Spinal cord (tissue), 10 donors: Measurements from ENCODE around the gene CCNL1. TPM values are rescaled to one million over a fixed set of nuclear protein-coding genes. Genes with fewer than 3 reads are reported as not detected.
A peak's percentile ranks its signal among the peaks of the same experiment; 100 is the strongest.

Experiments
- DNase-seq, 6 donors: peaks; one replicate each; pipeline versions ENCODE4 v3.0.0 to v3.0.0-alpha.2; 2013 to 2015; ENCODE audit warnings: low spot score in 6 of 6, low read depth in 4 of 6
- H3K27ac ChIP-seq: one replicate; pipeline ENCODE4 v1.5.1; 2013; ENCODE audit warnings: low read depth, low read length, control low read depth
- H3K27me3 ChIP-seq: one replicate; pipeline ENCODE4 v1.6.1; 2013; ENCODE audit warnings: low read length; ENCODE audit not compliant: control insufficient read depth, insufficient read depth
- H3K36me3 ChIP-seq: one replicate; pipeline ENCODE4 v1.6.1; 2013; ENCODE audit warnings: low read length; ENCODE audit not compliant: control insufficient read depth, insufficient read depth
- H3K4me1 ChIP-seq: one replicate; pipeline ENCODE4 v1.6.1; 2013; ENCODE audit warnings: low read length; ENCODE audit not compliant: control insufficient read depth, insufficient read depth
- H3K4me3 ChIP-seq: one replicate; pipeline ENCODE4 v1.5.1; 2013; ENCODE audit warnings: low read depth, low read length, control low read depth
- H3K9me3 ChIP-seq: one replicate; pipeline ENCODE4 v1.6.1; 2013; ENCODE audit warnings: low read length; ENCODE audit not compliant: control insufficient read depth, insufficient read depth
- WGBS: methylation state at CpG from one replicate; pipeline ENCODE4 v1.1.5; 2013; ENCODE audit warnings: missing lambda C conversion rate; ENCODE audit not compliant: insufficient coverage; 5-methylcytosine and 5-hydroxymethylcytosine counted together
- polyA plus RNA-seq, 2 donors: library from polyadenylated mRNA; unstranded; fragments of 120-200 nt; gene quantifications; one replicate each; pipeline ENCODE4 v1.2.1, GENCODE V29; 2013; ENCODE audit not compliant: insufficient read length in 2 of 2
- total RNA-seq, 2 donors: library from RNA; depleted of rRNA in 1 of 2; stranded (reverse); fragments of 120-200 nt in 1 of 2; fragments of >200 nt in 1 of 2; gene quantifications; one replicate each; pipeline versions ENCODE4 v1.2.3 to v1.2.4, GENCODE V29; 2013 to 2014
- donor health status: healthy.

The CCNL1 gene
- total and polyA plus RNA-seq, 4 donors, result 70.0 to 154 (median 117) TPM

DNA sequence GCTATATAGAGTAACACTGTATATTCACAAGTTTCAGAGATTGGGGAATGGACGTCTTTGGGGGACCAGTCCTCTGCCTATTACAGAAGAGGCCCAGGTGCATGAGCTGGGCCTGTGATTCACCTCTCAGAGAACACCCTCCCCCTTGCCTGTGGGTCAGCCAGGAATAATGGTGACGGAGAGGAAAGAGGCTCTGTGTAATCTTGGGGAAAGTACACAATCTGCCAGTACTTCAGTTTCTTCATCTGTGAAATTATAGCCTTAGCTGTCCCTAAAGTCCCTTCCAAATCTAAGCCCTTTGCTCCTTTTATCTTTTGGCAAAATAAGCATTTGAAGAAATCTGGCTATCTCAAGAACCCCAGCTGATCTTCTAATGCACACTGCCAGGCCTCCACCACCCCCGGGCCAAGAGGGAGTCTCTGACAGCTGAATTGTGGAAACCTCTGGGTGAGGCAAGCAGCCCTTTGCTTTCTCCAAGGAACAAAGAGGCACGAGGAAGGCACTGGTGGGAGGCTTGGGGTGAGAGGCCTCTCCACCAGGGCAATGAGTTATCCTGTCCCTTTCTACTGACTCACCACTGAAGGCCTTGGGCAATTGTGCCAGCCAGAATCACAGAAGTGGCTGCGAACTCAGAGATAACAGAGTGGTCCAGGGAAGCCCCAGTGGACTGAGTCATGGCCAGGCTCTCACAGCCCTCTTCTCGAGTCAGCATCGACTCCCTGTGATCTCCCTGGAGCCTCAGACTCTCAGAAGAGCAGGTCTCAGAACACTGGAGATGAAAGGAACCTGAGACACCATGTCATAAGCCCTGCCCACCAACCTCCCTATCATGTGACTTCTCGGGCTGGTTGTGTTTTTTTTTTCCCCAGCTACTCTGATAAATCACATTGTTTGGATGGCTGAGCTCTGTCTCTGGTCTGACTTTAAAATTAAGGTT lies 31.8 kb downstream of the CCNL1 start:
- Histone ChIP-seq H3K9me3 (no peaks in the 10 kb centered on the region), H3K36me3 (no peaks in the 10 kb centered on the region), H3K27me3 (no peaks in the 10 kb centered on the region), H3K4me1 (peaks cover 26% of the 10 kb centered on the region), H3K4me3 (no peak overlapping the region), H3K27ac (no peak overlapping the region)
- DNase-seq, result no peak
- WGBS, result 82% methylated on average over 4 of the region's 8 CpGs

DNA sequence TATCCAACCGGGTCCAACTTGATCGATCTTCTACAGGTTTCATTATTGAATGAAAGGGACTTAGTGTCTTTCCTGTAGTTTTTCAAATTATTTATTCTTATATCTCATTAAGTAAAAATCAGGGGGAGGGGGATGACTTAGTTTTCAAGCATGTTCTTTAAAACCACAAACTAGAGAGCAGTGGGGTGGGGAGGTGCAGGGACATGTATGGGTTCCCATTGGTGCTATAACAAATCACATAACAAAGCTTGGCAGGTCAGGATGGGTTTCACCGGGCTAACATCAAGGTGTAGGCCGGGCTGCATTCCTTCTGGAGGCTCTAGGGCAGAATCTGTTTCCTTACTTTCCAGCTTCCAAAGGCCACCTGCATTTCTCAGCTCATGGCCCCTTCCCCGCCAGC lies 32.7 kb downstream of the CCNL1 start:
- Histone ChIP-seq H3K27me3 (no peaks in the 10 kb centered on the region), H3K27ac (no peak overlapping the region), H3K9me3 (no peaks in the 10 kb centered on the region), H3K4me1 (peaks cover 25% of the 10 kb centered on the region), H3K4me3 (no peak overlapping the region), H3K36me3 (no peaks in the 10 kb centered on the region)
- 94% methylated on average over 3 of the region's 5 CpGs for WGBS
- DNase-seq, result no peak

- Histone ChIP-seq H3K9me3 (no peaks in the 10 kb centered on the region), H3K27ac (no peak overlapping the region), H3K4me1 (peaks cover 24% of the 10 kb centered on the region), H3K36me3 (no peaks in the 10 kb centered on the region), H3K27me3 (no peaks in the 10 kb centered on the region), H3K4me3 (no peak overlapping the region)
- no peak for DNase-seq
- WGBS, result no CpG with 5 or more reads among the region's 1 CpG
These were observed 33.6 kb downstream of the CCNL1 start for GRCh38 chr3:157126365-157126764.

DNA sequence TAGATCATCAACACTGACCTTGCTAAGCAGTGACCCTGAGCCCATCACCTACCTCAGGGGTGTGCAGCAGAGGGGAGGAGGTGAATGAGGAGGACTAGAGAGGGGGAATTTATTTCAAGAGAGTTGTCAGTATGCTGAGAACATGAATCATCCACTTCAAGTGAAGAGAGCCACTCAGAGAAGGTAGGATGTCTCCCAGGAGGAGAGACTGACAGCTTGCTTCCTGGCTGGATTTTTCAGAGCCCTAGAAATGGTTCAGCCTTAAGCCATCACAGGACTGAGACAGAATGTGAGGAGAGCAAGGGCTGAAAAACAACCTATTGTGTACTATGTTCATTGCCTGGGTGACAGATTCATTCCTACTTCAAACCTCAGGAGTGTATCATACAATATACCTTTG lies 34.8 kb downstream of the CCNL1 start:
- peaks cover 16% of the 10 kb centered on the region for H3K4me1 ChIP-seq
- no peak overlapping the region for H3K4me3 ChIP-seq
- peaks cover 6% of the 10 kb centered on the region for H3K27me3 ChIP-seq
- no peak overlapping the region for H3K27ac ChIP-seq
- H3K36me3 ChIP-seq, result no peaks in the 10 kb centered on the region
- DNase-seq, result no peak
- H3K9me3 ChIP-seq, result no peaks in the 10 kb centered on the region

GRCh38 chr3:157123621-157124020 lies 36.3 kb downstream of the CCNL1 start:
- H3K4me3 ChIP-seq, result no peak overlapping the region
- H3K36me3 ChIP-seq, result no peaks in the 10 kb centered on the region
- H3K27ac ChIP-seq, result no peak overlapping the region
- peaks cover 5% of the 10 kb centered on the region for H3K4me1 ChIP-seq
- peaks cover 13% of the 10 kb centered on the region for H3K27me3 ChIP-seq
- H3K9me3 ChIP-seq, result no peaks in the 10 kb centered on the region
- no peak for DNase-seq

DNA sequence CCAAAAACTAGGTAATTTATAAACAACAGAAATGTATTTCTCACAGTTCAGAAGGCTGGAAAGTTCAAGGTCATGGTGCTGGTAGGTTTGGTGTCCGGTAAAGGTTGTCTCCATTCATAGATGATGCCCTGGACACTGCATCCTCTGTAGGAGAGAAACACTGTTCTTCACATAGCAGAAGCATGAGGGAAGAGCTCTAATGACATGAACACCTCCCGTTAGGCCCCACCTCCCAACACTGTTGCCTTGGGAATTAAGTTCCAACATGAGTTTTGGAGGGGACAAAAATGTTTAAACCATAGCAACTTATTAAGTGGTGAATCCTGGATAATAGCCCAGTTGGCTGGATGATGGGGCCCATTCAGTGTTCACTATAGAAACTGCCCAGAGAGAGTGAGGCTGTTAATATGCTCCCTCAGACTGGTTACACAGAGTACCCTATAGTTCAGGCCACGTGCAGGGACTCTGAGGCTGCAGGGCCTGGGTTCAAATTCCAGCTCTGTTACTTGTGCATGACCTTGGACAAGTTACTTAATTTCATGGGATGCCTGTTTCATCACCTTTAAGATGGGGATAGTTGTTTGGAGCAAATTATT lies 37.0 kb downstream of the CCNL1 start:
- 43% methylated on average over 2 of the region's 3 CpGs for WGBS
- no peaks in the 10 kb centered on the region for H3K9me3 ChIP-seq
- no peaks in the 10 kb centered on the region for H3K36me3 ChIP-seq
- H3K27ac ChIP-seq, result peak overlapping the region; percentile 13
- H3K4me3 ChIP-seq, result no peak overlapping the region
- H3K27me3 ChIP-seq, result peaks cover 13% of the 10 kb centered on the region
- H3K4me1 ChIP-seq, result peaks cover 5% of the 10 kb centered on the region
- DNase-seq, result peak in 3 of 6 donors; percentile 37 to 63 (median 46)

DNA sequence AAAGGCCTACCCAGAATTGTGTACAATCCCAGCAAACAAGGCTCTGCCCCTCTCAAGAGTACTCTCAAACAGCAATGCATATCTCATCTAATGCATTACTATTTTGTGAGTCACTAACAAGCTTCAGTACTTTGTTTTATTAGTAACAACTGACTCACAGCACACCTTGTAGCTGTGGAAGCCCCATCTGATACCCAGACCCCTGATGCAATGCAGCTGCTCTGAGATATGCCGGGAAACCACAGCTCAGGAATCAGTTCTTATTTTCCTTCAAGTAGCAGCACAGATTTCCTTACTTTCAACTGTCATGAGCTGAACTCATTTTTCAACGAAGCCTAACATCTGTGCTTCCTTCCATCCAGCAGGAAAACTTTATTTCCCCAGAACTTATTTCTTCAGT lies 37.8 kb downstream of the CCNL1 start:
- no peak overlapping the region for H3K27ac ChIP-seq
- peaks cover 5% of the 10 kb centered on the region for H3K4me1 ChIP-seq
- DNase-seq, result no peak
- H3K4me3 ChIP-seq, result no peak overlapping the region
- no peaks in the 10 kb centered on the region for H3K9me3 ChIP-seq
- no peaks in the 10 kb centered on the region for H3K36me3 ChIP-seq
- H3K27me3 ChIP-seq, result peaks cover 13% of the 10 kb centered on the region
- WGBS, result 65% methylated on average over 2 of the region's 2 CpGs

DNA sequence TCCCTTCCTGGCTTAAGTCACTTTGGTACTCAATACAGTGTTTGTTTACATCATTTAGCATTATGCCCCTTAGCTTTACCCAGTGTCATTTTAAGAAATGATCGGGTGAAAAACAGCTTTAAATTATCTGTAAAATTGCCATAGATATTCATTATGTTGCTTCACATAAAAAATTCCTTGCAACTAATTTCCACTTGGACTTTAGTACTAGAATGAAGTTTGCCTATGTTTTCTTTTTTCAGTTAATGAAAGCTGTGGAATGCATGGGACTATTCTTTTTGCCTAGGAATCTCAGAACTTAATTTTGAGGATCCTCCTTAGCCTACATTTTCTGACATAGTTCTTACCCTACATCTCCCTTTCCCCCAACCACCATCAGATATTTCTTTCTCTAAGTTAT lies 38.4 kb downstream of the CCNL1 start:
- H3K27me3 ChIP-seq, result peaks cover 13% of the 10 kb centered on the region
- no CpG with 5 or more reads among the region's 1 CpG for WGBS
- H3K36me3 ChIP-seq, result no peaks in the 10 kb centered on the region
- no peak for DNase-seq
- no peak overlapping the region for H3K4me3 ChIP-seq
- no peak overlapping the region for H3K27ac ChIP-seq
- peaks cover 5% of the 10 kb centered on the region for H3K4me1 ChIP-seq
- H3K9me3 ChIP-seq, result no peaks in the 10 kb centered on the region

DNA sequence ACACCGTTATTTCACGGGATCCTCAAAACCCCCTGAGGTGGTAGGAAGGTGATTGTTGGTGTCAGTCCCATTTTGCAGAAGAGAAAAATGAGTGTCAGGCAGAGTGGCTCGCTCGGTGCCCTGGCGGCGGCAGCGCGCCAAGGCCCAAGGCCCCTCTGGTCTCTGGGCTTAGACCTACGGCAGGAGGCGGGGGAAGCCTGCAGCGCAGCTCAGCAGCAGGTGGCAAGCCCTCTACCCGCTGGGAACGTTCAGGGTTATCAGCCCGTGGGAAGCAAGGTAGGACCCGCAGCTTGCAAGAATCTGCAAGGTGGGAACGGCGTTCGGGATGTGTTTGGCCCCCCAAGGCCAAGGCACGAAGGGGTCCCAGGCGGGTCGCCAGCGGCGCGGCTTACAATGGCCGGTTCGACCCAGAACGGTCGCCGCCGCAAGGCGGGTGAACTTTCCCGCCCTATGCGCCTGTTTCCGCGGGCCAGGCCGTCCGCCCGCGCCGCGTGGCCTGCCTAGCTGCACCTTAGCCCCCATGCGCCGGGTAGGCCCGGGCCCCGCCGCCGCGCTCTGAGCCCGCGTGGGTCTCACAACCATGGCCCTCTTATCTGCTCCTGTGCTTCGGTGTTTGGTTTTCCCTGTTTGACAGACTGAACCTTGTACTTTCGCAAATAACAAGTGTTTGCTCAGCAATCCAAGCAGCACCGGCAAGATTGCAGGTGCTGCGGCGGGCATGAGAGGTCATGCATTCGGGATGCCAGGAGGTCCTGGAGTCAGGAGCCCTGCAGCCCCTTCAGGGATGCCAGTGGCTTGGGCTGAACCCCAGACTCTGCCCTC lies 39.7 kb downstream of the CCNL1 start:
- Histone ChIP-seq H3K9me3 (no peaks in the 10 kb centered on the region), H3K4me3 (no peak overlapping the region), H3K4me1 (peaks cover 9% of the 10 kb centered on the region), H3K27ac (no peak overlapping the region), H3K36me3 (no peaks in the 10 kb centered on the region), H3K27me3 (peaks cover 13% of the 10 kb centered on the region)
- 42% methylated on average over 56 of the region's 56 CpGs for WGBS
- no peak for DNase-seq
